ENCODE data around the gene RIC3.

Gene RIC3

GRCh38 chr11:8217136-8217535, 48.3 kb upstream of the RIC3 start:
- Histone ChIP-seq H3K79me2 (ENCODE audit: low read length) (no peaks in the 10 kb centered on the region), H3K9me3 (replicated peaks; ENCODE audit: insufficient read depth, low read length) (no peaks in the 10 kb centered on the region), H3K4me1 (ENCODE audit: low read length) (no peaks in the 10 kb centered on the region), H3K9ac (ENCODE audit: low read length) (no peak overlapping the region), H3K4me3 (ENCODE audit: low read length) (no peak overlapping the region), H2AFZ (ENCODE audit: low read length) (no peak overlapping the region), H4K20me1 (ENCODE audit: insufficient read depth, low read length) (no peaks in the 10 kb centered on the region), H3K4me2 (ENCODE audit: low read depth, low read length) (no peak overlapping the region), H3K27ac (ENCODE audit: low read length) (no peak overlapping the region), H3F3A (ENCODE audit: insufficient read depth, low read length) (no peaks in the 10 kb centered on the region), H3K36me3 (replicated peaks; ENCODE audit: insufficient read depth, low read length) (no peaks in the 10 kb centered on the region), H3K9me2 (replicated peaks; ENCODE audit: insufficient read depth, low read length) (no peaks in the 10 kb centered on the region), H3K27me3 (replicated peaks; ENCODE audit: insufficient read depth, low read length) (peaks cover 5% of the 10 kb centered on the region; the same call in 1 of the 2 replicates)
- no peak for DNase-seq
- TF ChIP-seq EZH2 (optimal IDR thresholded peaks at IDR 0.05; ENCODE audit: low read depth, low read length) (no peak), EZH2phosphoT487 (IDR thresholded peaks at IDR 0.05; ENCODE audit: low read length) (no peak)

- no peaks in the 10 kb centered on the region for H3K9me3 ChIP-seq (replicated peaks; ENCODE audit: insufficient read depth, low read length)
- no peaks in the 10 kb centered on the region for H4K20me1 ChIP-seq (ENCODE audit: insufficient read depth, low read length)
- no peaks in the 10 kb centered on the region for H3K4me1 ChIP-seq (ENCODE audit: low read length)
- no peak overlapping the region for H3K27ac ChIP-seq (ENCODE audit: low read length)
- no peak for DNase-seq
- no peak overlapping the region for H3K9ac ChIP-seq (ENCODE audit: low read length)
- H3K4me3 ChIP-seq (ENCODE audit: low read length), result no peak overlapping the region
- H3K36me3 ChIP-seq (replicated peaks; ENCODE audit: insufficient read depth, low read length), result no peaks in the 10 kb centered on the region
- no peaks in the 10 kb centered on the region for H3K9me2 ChIP-seq (replicated peaks; ENCODE audit: insufficient read depth, low read length)
- no peak overlapping the region for H2AFZ ChIP-seq (ENCODE audit: low read length)
- H3K79me2 ChIP-seq (ENCODE audit: low read length), result no peaks in the 10 kb centered on the region
- TF ChIP-seq CTCF (IDR thresholded peaks at IDR 0.05; ENCODE audit: low read length) (no peak), EZH2phosphoT487 (IDR thresholded peaks at IDR 0.05; ENCODE audit: low read length) (no peak), EZH2 (optimal IDR thresholded peaks at IDR 0.05; ENCODE audit: low read depth, low read length) (no peak)
- no peaks in the 10 kb centered on the region for H3F3A ChIP-seq (ENCODE audit: insufficient read depth, low read length)
- H3K4me2 ChIP-seq (ENCODE audit: low read depth, low read length), result no peak overlapping the region
- H3K27me3 ChIP-seq (replicated peaks; ENCODE audit: insufficient read depth, low read length), result no peaks in the 10 kb centered on the region
Observed at GRCh38 chr11:8213376-8213775, 44.6 kb upstream of the RIC3 start.

- Histone ChIP-seq H3K9ac (ENCODE audit: low read length) (no peak overlapping the region), H3F3A (ENCODE audit: insufficient read depth, low read length) (no peaks in the 10 kb centered on the region), H3K79me2 (ENCODE audit: low read length) (no peaks in the 10 kb centered on the region), H3K4me2 (ENCODE audit: low read depth, low read length) (no peak overlapping the region), H3K27me3 (replicated peaks; ENCODE audit: insufficient read depth, low read length) (no peaks in the 10 kb centered on the region; the same call in 1 of the 2 replicates), H3K4me1 (ENCODE audit: low read length) (no peaks in the 10 kb centered on the region), H3K27ac (ENCODE audit: low read length) (no peak overlapping the region), H3K36me3 (replicated peaks; ENCODE audit: insufficient read depth, low read length) (no peaks in the 10 kb centered on the region), H3K9me3 (replicated peaks; ENCODE audit: insufficient read depth, low read length) (no peaks in the 10 kb centered on the region), H2AFZ (ENCODE audit: low read length) (no peak overlapping the region), H3K4me3 (ENCODE audit: low read length) (no peak overlapping the region), H3K9me2 (replicated peaks; ENCODE audit: insufficient read depth, low read length) (no peaks in the 10 kb centered on the region), H4K20me1 (ENCODE audit: insufficient read depth, low read length) (no peaks in the 10 kb centered on the region)
- TF ChIP-seq EZH2phosphoT487 (IDR thresholded peaks at IDR 0.05; ENCODE audit: low read length) (no peak), CTCF (IDR thresholded peaks at IDR 0.05; ENCODE audit: low read length) (peak; percentile 64), EZH2 (optimal IDR thresholded peaks at IDR 0.05; ENCODE audit: low read depth, low read length) (no peak)
- no peak for DNase-seq
Observed at GRCh38 chr11:8209208-8209807, 40.5 kb upstream of the RIC3 start.

Data from MM.1S (cell line).